Measurements from ENCODE around the gene CD151. TPM values are rescaled to one million over a fixed set of nuclear protein-coding genes. Genes with fewer than 3 reads are reported as not detected.

CD151 gene
- total RNA-seq, 2 experiments from 2014 or later = 20.2 to 20.8 TPM

DNA sequence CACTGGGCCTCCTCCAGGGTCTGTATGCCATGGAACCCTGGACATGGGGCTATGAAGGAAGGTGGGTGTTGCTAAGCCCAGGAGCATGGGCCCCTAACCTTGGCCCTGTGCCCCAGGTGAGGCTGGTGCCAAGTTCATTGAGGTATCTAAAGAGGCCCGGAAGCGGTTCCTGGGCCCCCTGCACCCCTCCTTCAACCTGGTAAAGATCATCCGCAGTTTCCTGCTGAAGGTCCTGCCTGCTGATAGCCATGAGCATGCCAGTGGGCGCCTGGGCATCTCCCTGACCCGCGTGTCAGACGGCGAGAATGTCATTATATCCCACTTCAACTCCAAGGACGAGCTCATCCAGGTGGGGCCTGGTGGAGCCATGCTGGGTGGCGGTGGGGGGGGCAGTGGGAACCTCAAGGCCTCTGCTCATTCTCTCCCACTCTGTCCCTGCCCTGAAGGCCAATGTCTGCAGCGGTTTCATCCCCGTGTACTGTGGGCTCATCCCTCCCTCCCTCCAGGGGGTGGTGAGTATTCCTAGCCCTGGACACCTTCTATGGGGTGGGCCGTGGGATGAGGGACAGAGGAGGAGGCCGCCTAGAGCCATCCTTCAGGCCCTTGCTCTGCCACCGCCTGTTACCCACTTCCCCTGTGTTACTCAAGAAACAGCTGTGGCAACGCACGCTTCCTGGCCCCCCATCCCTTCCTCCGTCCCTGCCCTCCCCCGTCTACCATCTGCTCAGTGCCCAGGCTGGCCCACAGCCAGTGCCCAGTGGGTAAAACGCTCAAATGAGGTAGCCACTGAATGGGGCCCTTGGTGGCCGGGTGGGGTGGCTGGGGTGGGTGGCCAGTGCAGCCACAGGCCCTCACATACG, 11.0 kb upstream of the CD151 start:
- POLR2A ChIA-PET = interaction anchor here (2.3 to 6.1 kb wide), 2 partner anchors 10 to 12 kb away, joined by 7 to 115 read pairs; partner anchors contain the start of genes CD151, CRACR2B and RPLP2
- Histone ChIP-seq H3K4me3 (ENCODE audit: low read length) (no peak overlapping the region), H3K9me3 (ENCODE audit: control insufficient read depth in 1 of 2, insufficient read depth in 1 of 2, low read length in 2 of 2) (peaks cover 0 to 6% of the 10 kb centered on the region in 2 experiments), H3K27ac (ENCODE audit: low read depth in 1 of 2, low read length in 2 of 2) (no peak overlapping the region), H3K36me3 (ENCODE audit: insufficient read depth, low read length) (peaks cover 34% of the 10 kb centered on the region), H3K4me1 (ENCODE audit: insufficient read depth, low read length) (peaks cover 41% of the 10 kb centered on the region), H3K27me3 (ENCODE audit: control insufficient read depth in 1 of 2, insufficient read depth in 2 of 2, low read length in 2 of 2) (peaks cover 0 to 4% of the 10 kb centered on the region in 2 experiments)
- Mint-ChIP-seq H3K9me3 (no peaks in the 10 kb centered on the region), H3K27ac (peak overlapping the region; percentile 92), H3K4me3 (peak overlapping the region; percentile 54), H3K36me3 (ENCODE audit: low read depth) (peaks cover 37% of the 10 kb centered on the region), H3K27me3 (peaks cover 4% of the 10 kb centered on the region), H3K4me1 (ENCODE audit: low read depth) (peaks cover 15% of the 10 kb centered on the region)
- intact Hi-C loops (cut with DNase I, micrococcal nuclease) = no loop called here
- CTCF ChIA-PET = no interaction called here
- TF ChIP-seq CTCF (IDR thresholded peaks at IDR 0.05) = no peak
- DNase-seq = peak in 1 of 14 experiments; percentile 6
- ATAC-seq (ENCODE audit: poor library complexity) = no peak

DNA sequence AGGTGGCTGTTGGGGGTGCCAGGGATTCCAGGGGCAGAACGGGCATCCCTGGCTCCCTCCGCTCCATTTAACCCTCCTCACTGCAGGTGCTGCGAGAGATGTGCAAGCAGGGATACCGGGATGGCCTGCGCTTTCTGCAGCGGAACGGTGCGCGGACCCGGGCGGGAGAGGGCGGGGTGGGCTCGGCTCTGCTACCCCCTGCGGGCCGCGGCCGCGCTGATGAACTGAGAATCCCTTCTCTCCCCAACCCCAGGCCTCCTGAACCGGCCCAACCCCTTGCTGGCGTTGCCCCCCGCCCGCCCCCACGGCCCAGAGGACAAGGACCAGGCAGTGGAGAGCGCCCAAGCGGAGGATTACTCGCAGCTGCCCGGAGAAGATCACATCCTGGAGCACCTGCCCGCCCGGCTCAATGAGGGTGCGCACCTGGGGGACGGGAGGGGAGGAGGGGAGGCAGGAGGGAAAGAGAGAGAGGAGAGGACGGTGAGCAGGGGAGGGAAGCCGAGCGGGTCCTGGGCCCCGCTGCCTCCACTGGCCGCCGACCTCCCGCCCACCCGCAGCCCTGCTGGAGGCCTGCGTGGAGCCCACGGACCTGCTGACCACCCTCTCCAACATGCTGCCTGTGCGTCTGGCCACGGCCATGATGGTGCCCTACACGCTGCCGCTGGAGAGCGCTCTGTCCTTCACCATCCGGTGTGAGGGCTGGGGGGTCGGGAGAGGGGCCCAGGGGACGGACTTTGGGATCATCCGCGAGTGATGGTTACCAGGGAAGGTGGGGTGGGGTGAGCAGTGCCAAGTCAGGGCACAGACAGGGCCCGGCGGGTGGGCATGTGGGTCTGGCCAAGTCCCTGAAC, 9.1 kb upstream of the CD151 start:
- peaks cover 14 to 19% of the 10 kb centered on the region in 2 experiments for H3K27me3 ChIP-seq (ENCODE audit: control insufficient read depth in 1 of 2, insufficient read depth in 2 of 2, low read length in 2 of 2)
- Mint-ChIP-seq H3K4me1 (ENCODE audit: low read depth) (peaks cover 26% of the 10 kb centered on the region), H3K27me3 (peaks cover 18% of the 10 kb centered on the region), H3K27ac (no peak overlapping the region), H3K9me3 (no peaks in the 10 kb centered on the region), H3K4me3 (peak overlapping the region; percentile 38), H3K36me3 (ENCODE audit: low read depth) (peaks cover 37% of the 10 kb centered on the region)
- ATAC-seq (ENCODE audit: poor library complexity) (no peak), DNase-seq (no peak)
- intact Hi-C loops (cut with DNase I, micrococcal nuclease) = no loop called here
- H3K4me1 ChIP-seq (ENCODE audit: insufficient read depth, low read length) = peaks cover 52% of the 10 kb centered on the region
- H3K36me3 ChIP-seq (ENCODE audit: insufficient read depth, low read length) = peaks cover 34% of the 10 kb centered on the region
- TF ChIP-seq CTCF (IDR thresholded peaks at IDR 0.05) = no peak
- ChIA-PET POLR2A (interaction anchor here (2.3 kb wide), 1 partner anchor 14 kb away, joined by 7 read pairs; the partner anchor contains the start of gene RPLP2), CTCF (no interaction called here)
- no peak overlapping the region for H3K4me3 ChIP-seq (ENCODE audit: low read length)
- H3K27ac ChIP-seq (ENCODE audit: low read depth in 1 of 2, low read length in 2 of 2) = no peak overlapping the region
- peaks cover 0 to 16% of the 10 kb centered on the region in 2 experiments for H3K9me3 ChIP-seq (ENCODE audit: control insufficient read depth in 1 of 2, insufficient read depth in 1 of 2, low read length in 2 of 2)

GRCh38 chr11:824292-824880, 8.4 kb upstream of the CD151 start:
- Mint-ChIP-seq H3K36me3 (ENCODE audit: low read depth) (peaks cover 37% of the 10 kb centered on the region), H3K27me3 (peaks cover 25% of the 10 kb centered on the region), H3K9me3 (no peaks in the 10 kb centered on the region), H3K4me3 (no peak overlapping the region), H3K4me1 (ENCODE audit: low read depth) (peaks cover 26% of the 10 kb centered on the region), H3K27ac (no peak overlapping the region)
- H3K27me3 ChIP-seq (ENCODE audit: control insufficient read depth in 1 of 2, insufficient read depth in 2 of 2, low read length in 2 of 2) = peaks cover 21 to 26% of the 10 kb centered on the region in 2 experiments
- peaks cover 0 to 21% of the 10 kb centered on the region in 2 experiments for H3K9me3 ChIP-seq (ENCODE audit: control insufficient read depth in 1 of 2, insufficient read depth in 1 of 2, low read length in 2 of 2)
- TF ChIP-seq CTCF (IDR thresholded peaks at IDR 0.05) = no peak
- peaks cover 54% of the 10 kb centered on the region for H3K4me1 ChIP-seq (ENCODE audit: insufficient read depth, low read length)
- no peak for ATAC-seq (ENCODE audit: poor library complexity)
- ChIA-PET CTCF (no interaction called here), POLR2A (no interaction called here)
- no peak for DNase-seq
- intact Hi-C loops (cut with DNase I, micrococcal nuclease) = no loop called here
- no peak overlapping the region for H3K27ac ChIP-seq (ENCODE audit: low read depth in 1 of 2, low read length in 2 of 2)
- peaks cover 34% of the 10 kb centered on the region for H3K36me3 ChIP-seq (ENCODE audit: insufficient read depth, low read length)
- H3K4me3 ChIP-seq (ENCODE audit: low read length) = no peak overlapping the region

All from CD4-positive, alpha-beta T cell (primary cell).